Measurements from ENCODE around the gene GABBR1.

DNA sequence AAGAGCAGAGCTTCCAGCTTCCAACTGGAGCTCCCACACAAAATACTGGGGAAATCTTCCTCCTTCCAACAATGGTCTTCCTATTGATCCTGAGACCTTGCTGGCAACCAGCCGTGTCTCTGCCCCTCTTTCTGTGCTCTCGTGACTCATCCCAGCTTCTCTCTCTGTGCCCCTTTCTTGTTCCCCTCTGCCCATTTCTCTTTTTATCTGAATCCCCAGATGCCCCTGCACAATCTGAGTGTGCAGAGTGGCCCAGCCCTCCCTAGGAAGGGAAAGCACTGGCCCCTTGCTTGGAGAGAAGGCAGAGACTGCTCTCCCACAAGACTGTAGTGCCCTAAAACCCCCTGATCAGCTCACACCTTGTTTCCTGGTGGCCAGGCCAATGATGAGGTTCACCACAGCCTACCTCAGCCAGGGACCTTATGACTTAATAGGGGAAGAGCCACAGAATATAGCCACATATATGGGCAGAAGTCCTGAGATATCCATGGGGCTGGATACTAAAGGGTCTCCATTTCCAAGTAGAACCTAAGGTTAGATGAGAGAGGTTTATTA lies 122.2 kb downstream of the GABBR1 start:
- TF ChIP-seq TAF1 (IDR thresholded peaks at IDR 0.05; ENCODE audit: low read depth) (no peak), EP300 (conservative IDR thresholded peaks at IDR 0.05; ENCODE audit: poor library complexity, severe bottlenecking) (no peak), POLR2AphosphoS5 (IDR thresholded peaks at IDR 0.05) (no peak), EZH2 (IDR thresholded peaks at IDR 0.05; ENCODE audit: borderline replicate concordance, insufficient read depth, low read length, poor library complexity, severe bottlenecking) (no peak), RAD21 (conservative IDR thresholded peaks at IDR 0.05) (no peak)
- TF ChIP-seq, protein P1, sequence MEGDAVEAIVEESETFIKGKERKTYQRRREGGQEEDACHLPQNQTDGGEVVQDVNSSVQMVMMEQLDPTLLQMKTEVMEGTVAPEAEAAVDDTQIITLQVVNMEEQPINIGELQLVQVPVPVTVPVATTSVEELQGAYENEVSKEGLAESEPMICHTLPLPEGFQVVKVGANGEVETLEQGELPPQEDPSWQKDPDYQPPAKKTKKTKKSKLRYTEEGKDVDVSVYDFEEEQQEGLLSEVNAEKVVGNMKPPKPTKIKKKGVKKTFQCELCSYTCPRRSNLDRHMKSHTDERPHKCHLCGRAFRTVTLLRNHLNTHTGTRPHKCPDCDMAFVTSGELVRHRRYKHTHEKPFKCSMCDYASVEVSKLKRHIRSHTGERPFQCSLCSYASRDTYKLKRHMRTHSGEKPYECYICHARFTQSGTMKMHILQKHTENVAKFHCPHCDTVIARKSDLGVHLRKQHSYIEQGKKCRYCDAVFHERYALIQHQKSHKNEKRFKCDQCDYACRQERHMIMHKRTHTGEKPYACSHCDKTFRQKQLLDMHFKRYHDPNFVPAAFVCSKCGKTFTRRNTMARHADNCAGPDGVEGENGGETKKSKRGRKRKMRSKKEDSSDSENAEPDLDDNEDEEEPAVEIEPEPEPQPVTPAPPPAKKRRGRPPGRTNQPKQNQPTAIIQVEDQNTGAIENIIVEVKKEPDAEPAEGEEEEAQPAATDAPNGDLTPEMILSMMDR (IDR thresholded peaks at IDR 0.05; ENCODE audit: poor library complexity, severe bottlenecking): no peak
